NOMO-1 treated with dmso at 0.1 percent for 144 hours (cell line): ENCODE results near the gene ATP5MK.
"Not testable (repeated sequence)": the region's sequence is repeated elsewhere in the genome, so short reads cannot be mapped to it uniquely, and the experiment has no call there.

Experiments used
- DNase-seq: peaks from one replicate; lab custom pipeline; 2025; ENCODE audit not compliant: unreplicated experiment; lab: John Stamatoyannopoulos, UW

The ATP5MK gene, protein sequence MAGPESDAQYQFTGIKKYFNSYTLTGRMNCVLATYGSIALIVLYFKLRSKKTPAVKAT

DNA sequence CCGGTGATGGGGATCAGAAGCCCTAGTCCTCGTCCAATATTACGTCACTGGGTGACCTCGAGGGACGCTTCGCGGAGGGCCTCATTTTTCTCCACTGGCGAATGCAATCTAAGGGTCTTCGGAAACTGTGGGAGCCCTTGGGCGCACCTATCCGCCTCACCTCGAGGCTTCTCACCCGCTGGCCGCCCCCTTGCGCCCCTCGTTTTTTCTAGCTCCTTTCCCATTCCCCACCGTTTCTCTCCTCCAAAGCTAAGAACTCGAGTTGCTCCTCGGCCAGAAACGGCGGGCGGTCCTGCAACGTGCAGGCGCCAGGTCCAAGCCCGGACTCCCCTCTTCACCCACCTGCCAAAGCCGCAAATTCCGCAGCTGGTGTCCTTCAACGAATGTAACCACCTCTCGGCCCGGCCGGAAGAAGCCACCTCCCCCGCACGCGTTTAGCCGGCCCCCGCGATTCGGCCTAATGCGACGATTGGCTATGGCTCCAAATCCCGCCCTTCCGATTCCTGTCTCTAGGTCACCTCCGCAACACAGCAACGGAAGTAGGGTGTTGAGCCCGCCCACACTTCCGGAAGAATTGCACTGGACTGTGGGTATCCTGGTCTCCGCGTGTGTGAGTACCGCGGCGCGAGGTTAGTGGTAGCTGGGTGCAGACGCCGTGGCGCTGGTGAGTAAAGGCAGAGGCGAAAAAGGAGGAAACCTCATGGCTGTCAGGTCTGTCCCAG, at the start of gene ATP5MK, which contains the start of gene PDCD11:
Gene ATP5MK (minus strand): TSS at position 409 of the 722 bp plus-strand sequence. CDS start 4,018 bp downstream, outside the sequence.
Gene PDCD11 (plus strand): TSS at position 560 of the 722 bp plus-strand sequence. CDS start 1,801 bp downstream, outside the sequence.
- DNase-seq = peak; percentile 99

DNA sequence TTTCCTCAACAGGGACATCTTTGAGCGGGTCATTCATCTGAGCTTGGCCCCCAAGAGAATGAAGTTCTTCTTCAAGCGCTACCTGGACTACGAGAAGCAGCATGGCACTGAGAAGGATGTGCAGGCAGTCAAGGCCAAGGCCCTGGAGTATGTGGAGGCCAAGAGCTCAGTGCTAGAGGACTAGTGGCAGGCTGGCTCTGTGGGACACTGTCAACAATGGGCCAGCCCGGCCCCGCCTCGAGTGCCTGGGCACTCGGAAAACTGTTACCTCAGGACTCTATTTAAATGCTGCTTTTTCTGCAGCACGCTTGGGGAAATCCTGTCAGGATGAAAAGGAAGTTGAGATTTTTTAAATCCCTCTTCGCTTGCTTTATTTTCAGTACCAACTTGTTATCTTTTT, 49.1 kb upstream of the ATP5MK start:
- DNase-seq = no peak

DNA sequence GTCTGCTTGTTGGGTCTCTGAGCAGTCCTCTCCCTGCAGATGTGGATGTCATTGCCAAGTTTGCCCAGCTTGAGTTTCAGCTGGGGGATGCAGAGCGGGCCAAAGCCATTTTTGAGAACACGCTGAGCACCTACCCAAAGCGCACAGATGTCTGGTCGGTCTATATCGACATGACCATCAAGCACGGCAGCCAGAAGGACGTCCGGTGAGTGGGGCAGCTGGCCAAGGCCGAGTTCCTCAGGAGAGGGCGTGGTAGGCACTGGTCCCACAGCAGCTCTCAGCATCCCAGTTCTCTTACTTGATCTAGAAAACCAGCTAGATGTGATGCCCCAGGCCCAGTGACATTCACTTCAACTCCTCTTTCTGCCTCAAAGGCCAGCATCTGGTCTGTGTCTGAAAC, 48.2 kb upstream of the ATP5MK start:
- no peak for DNase-seq

DNA sequence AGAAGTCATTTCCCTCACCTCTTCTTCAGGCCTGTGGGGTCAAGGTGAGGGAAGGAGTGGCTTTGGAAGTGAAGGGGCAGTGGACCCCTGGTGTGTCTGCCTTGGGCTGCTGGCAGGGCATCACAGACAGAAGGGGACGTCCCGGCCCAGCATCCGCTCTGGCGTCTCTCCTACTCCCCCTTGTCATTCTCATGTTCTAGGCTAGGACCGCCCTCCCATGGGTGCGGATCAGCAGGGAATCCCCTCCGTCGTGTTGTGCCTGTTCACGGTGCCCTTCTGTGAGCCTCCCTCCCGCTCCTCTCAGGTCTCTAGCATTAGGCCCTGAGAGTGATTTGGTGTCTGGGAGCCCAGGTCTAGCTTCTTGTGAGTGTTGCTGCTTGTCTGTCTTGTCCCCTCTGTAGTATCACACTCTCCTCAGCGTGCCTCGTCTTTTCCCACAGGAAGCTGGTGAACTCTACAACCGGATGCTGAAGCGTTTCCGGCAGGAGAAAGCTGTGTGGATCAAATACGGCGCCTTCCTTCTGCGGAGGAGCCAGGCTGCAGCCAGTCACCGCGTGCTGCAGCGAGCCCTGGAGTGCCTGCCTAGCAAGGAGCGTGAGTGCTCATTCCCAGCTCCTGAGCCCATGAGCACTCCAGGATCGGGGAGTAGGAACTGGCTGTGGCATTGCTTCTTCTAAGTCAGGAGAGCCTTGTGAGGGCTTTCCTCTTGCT, 47.4 kb upstream of the ATP5MK start:
- DNase-seq = no peak

DNA sequence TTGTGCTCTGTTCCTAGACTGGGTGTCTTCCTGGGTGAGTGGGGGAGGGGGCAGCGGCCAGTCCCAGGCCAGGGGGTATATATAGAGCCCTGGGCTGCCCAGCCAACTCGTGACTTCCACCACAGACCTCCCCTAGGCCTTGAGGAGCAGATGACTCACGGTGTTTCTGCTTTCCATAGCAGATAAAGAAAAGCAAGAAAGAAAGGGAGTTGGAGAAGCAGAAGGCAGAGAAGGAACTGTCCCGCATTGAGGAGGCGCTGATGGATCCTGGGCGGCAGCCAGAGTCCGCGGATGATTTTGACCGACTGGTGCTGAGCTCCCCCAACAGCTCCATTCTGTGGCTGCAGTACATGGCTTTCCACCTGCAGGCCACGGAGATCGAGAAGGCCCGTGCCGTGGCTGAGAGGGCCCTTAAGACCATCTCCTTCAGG, 45.8 kb upstream of the ATP5MK start:
- no peak for DNase-seq

DNA sequence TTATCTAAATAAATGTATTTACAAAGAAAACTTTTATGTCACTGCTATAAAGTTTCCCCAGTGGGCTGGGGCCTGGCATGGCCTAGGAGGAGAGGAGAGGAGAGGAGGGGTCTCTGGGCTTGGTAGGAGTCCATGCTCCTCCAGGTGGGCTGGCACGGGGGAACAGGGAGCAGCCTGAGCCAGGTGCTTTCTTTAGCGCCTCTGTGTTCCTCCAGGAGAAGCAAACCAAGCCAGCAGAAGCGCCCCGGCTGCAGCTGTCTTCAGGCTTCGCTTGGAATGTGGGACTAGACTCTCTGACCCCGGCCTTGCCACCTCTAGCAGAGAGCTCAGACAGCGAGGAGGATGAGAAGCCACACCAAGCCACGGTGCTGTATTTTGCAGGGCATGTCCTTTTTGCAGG, 45.3 kb upstream of the ATP5MK start:
- DNase-seq = no peak

DNA sequence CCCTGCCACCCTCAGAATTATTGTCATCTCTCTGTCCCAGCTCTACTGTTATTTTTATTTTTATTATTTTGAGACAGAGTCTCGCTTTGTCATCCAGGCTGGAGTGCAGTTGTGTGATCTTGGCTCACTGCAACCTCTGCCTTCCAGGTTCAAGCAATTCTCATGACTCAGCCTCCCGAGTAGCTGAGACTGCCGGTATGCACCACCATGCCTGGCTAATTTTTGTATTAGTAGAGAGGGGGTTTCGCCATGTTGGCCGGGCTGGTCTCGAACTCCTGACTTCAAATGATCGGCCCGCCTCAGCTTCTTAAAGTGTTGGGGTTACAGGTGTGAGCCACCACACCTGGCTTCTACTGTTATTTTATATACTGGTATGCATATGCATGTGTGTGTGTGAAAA, 44.9 kb upstream of the ATP5MK start:
- DNase-seq = no peak

DNA sequence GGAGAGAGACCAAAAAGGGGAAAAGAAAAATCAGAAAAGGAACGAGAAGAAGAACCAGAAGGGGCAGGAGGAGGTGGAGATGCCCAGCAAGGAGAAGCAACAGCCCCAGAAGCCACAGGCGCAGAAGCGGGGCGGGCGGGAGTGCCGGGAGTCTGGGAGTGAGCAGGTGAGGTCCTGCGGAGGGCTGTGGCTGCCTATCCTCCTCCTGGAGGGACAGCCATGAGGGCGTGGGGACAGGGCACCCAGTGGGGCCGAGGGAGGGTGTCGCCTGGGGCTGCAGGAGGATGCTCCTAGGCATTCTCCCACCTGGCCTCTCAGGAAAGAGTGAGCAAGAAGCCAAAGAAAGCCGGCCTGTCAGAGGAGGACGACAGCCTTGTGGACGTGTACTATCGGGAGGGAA, 44.1 kb upstream of the ATP5MK start:
- no peak for DNase-seq

DNA sequence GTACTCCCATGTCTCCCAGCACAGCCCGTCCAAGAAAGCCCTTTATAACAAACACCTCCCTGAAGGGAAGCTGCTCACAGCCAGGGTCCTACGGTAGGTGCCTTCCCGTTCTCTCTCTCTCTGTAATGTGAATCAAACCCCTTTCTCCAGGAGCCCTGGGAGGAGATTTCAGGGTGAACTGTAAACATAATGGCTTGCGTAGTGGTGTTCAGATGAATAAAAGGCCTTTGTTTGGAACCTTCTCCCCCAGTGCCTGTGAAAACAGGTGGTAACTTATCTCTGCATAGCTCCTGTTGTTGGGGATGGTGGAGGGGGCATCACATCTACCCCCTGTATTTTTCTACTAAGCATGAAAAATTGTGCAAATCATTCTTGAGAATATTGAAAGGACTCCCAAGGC, 43.5 kb upstream of the ATP5MK start:
- no peak for DNase-seq

DNA sequence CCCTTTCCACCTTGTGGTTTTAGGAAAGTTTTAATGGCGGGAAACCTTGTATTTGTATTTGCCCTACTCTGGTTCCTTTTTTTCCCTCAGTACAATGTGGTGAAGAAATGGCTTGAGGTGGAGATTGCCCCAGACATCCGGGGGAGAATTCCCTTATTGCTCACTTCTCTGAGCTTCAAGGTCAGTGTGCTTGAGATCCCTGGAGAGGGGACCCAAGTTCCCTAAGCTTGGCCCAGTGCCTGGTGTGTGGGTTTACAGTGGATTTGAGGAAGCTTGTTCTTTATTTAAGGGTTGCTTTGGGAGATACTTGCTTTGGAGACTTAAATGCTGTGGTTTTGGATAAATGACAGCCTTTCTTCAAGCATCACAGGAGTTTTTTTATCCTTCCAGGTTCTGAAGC, 37.6 kb upstream of the ATP5MK start:
- no peak for DNase-seq

DNA sequence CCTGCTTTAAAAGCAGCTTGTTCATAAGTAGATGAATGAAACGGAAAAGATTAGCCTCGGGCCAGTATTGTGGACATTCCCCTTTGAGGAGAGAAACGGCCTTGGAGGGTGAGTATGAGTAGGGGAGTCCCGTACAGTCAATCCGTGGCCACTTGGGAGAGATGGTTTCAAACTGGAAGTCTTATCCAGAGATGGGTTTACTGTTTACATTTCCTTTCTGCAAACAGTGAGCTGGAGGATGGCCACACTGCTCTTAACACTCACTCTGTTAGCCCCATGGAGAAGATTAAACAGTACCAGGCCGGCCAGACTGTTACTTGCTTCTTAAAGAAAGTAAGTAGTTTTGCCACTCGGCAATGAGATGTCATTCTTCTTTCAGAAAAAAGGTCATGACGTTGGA, 35.6 kb upstream of the ATP5MK start:
- DNase-seq = no peak

DNA sequence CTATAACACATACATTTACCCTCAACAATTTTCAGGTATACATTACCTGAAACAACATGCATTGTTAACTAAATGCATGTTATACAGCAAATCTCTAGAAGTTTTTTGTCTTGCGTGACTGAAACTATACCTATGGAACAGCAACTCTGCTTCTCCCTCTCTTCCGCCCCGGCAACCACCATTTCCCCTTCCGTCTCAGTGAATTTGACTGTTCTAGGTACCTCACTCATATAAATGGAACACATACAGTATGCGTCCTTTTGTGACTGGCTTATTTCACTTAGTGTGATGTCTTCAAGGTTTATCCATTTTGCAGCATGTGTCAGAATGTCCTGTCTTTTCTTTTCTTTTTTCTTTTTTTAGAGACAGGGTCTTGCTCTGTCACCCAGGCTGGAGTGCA, 33.4 kb upstream of the ATP5MK start:
- no peak for DNase-seq

DNA sequence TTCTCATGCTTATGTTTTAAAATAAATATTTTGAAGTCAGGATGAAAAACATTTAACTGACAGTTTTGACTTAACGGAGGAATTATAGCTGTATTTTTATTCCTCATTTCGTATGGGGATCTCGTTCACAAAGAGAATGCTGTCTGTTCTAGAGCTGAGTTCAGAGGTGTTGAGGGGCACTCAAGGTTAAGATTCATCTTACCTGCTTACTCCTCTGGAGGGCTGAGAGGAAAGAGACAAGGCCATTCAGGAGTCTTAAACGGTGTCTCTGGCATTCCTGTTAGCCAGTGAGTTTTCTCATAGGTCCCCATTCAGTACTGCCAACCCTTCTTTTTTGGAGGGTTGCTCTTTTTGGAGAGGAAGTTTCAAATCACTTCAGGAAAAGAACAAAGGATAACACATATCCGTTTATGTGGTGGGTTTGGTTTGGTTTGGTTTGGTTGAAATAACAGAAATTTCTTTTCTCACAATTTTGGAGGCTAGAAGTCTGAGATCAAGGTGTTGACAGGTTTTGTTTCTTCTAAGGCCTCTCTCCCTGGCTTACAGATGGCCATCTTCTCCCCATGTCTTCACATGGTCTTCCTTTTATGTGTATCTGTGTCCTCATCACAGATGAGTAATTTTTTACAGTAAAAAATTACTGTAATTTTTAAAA, 32.8 kb upstream of the ATP5MK start:
- DNase-seq = no peak

DNA sequence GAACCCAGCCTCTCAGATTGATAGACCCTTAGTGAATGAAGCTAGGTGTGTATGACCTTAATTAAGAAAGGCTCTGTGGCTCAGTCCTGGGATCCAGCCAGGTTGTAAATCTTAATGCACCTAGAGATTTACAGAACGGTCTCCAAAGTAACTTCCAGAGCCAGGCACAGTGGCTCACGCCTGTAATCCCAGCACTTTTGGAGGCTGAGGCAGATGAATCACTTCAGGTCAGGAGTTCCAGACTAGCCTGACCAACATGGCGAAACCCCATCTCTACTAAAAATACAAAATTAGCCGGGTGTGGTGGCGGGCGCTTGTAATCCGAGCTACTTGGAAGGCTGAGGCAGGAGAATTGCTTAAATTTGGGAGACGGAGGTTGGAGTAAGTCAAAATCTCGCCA, 31.6 kb upstream of the ATP5MK start:
- DNase-seq = no peak

DNA sequence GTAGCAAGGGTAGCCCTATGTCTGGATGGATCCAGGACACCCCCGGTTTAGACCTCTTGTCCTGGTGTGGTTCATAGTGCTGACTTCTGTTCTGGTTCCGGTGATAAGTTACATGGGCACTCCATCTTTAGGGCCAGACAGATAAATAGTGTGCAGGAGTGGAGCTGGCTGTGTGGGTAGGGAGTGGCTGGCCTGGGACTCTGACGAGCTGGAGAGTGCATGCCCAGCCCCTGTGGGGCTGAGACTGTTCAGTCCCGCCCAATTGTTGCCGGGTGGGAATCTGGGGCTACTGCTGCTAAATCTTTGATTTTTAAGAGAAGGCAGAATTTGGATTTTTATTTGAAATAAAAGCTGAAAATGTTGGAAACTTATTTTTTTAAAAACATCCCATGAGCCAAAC, 27.5 kb upstream of the ATP5MK start:
- no peak for DNase-seq

DNA sequence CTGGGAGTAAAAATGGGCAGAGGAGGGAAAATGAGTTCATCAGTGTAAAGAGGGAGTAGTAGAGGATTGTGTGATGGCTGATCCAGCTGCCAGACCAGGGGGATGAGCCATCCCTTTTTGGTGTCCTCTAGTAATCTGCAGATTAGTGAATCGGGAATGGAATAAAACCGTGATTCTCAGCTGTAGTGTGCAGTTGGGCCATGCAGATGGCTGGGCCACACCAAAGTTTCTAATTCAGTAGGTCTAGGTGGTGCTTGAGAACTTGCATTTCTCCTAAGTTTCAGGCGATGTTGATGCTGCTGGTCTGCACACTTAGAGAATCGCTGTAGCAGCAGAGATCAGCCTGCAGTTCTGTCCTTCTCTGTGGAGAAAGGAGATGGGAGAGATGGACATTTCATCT, 22.8 kb upstream of the ATP5MK start:
- DNase-seq = no peak

DNA sequence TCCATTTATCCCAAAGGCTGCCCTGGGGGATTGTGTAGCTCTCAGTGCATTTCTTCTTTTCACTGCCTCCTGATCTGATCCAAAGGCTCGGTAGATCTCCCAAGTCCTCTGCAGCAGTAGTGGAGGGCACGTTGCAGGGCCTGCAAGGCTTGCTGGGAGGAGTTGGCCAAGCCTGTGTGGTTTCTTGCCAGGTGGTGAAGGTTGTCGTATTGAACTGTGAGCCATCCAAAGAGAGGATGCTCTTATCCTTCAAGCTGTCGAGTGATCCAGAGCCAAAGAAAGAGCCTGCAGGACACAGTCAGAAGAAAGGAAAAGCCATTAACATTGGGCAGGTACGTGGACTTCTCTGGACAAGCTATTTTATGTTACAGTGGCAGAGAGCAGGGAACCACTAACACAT, 21.3 kb upstream of the ATP5MK start:
- DNase-seq = no peak

DNA sequence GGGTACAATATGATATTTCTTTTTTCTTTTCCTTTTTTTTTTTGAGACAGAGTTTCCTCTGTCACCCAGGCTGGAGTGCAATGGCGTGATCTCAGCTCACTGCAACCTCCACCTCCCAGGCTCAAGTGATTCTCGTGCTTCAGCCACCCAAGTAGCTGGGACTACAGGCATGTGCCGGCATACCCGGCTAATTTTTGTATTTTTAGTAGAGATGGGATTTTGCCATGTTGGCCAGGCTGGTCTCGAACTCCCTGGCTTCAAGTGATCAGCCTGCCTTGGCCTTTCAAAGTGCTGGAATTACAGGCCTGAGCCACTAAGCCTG, 20.8 kb upstream of the ATP5MK start:
- DNase-seq = not testable (repeated sequence)

DNA sequence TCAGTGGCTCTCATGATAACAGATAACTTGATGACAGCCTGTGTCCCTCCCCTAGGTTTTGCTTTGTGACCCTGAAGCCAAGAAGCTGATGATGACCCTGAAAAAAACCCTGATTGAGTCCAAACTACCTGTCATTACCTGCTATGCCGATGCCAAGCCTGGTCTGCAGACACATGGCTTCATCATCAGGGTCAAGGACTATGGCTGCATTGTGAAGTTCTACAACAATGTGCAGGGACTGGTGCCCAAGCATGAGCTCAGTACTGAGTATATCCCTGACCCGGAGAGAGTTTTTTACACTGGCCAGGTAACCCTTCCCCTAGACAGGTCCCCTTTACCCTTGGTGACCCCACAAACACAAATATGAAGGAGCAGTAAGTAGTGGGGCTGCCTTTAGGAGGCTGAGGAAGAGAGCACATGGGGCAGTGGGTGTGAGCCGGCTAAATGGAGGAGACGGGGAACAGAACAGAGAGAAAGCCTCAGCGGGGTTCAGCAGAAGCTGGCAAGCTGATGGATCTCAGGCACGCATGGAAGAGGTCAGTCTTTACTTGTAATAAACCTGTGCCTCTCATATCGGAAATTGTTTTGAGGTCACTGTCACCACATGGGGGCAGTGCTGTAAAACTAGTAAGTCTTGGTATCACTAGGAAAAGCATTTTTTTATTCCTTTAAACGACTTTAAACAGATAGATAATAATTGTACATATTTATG, 20.3 kb upstream of the ATP5MK start:
- no peak for DNase-seq

DNA sequence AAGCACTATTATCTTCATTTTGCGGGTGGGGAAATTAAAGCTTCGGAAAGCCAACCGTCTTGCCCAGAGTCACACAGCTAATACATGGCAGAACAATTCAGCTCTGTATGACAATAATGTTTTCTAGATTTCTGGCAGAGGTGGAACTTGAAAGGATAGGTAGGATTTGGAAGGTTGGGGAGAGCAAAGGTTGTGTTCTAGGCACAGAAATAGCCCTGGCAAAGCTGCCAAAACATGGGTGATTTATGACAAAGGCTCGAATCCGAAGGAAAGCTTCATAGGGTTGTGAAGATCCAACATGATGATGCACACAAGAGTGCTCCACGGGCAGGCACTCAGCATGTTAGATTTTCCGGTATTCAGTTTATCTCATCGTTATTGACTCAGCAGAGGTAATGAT, 19.3 kb upstream of the ATP5MK start:
- no peak for DNase-seq

DNA sequence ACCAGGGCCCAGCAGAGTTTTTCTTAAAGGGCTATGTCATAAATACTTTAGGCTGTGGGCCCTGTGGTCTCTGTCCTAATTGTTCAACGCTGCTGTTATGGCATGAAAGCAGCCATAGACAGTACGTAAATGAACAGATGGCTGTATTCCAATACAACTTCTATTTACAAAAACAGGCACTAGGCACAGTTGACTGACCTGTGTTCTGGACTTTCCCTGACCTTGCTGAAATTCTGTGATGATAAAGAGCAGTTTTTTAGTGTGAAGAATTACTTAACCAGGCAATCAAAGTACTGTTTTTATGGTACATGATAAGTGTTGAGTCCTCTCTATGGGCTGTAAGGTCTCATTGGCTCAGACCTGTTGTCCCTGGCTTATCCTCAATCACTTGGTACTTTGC, 17.3 kb upstream of the ATP5MK start:
- no peak for DNase-seq
